Smooth muscle cell (in vitro differentiated cells): ENCODE data around the gene CTSL. TPM values are rescaled to one million over a fixed set of nuclear protein-coding genes. Genes with fewer than 3 reads are reported as not detected.
"Not testable (repeated sequence)": the region's sequence is repeated elsewhere in the genome, so short reads cannot be mapped to it uniquely, and the experiment has no call there.

Experiments
- DNase-seq: peaks from one replicate; lab custom pipeline; 2025; ENCODE audit not compliant: unreplicated experiment; lab: John Stamatoyannopoulos, UW
- H2AFZ ChIP-seq: fragments of 200-600 bp; sonication (generic); 2 replicates; pipeline ENCODE4 v1.6.0; 2016; ENCODE audit warnings: antibody characterized with exemption, low read depth, mild to moderate bottlenecking
- H3F3A ChIP-seq: fragments of 200-600 bp; sonication (generic); 2 replicates; pipeline ENCODE4 v1.6.0; 2017; ENCODE audit warnings: antibody characterized with exemption, low read depth
- H3K27ac ChIP-seq: fragments of 200-600 bp; sonication (generic); 2 replicates; pipeline ENCODE4 v1.5.1; 2016; ENCODE audit warnings: low read depth, mild to moderate bottlenecking
- H3K27me3 ChIP-seq: fragments of 200-600 bp; sonication (generic); 2 replicates; pipeline ENCODE4 v1.6.1; 2016; ENCODE audit warnings: low read depth, mild to moderate bottlenecking
- H3K36me3 ChIP-seq: fragments of 200-600 bp; sonication (generic); 2 replicates; pipeline ENCODE4 v1.5.1; 2016; ENCODE audit warnings: low read depth
- H3K4me1 ChIP-seq: fragments of 200-600 bp; sonication (generic); 2 replicates; pipeline ENCODE4 v1.5.1; 2016; ENCODE audit warnings: low read depth
- H3K4me2 ChIP-seq: fragments of 200-600 bp; sonication (generic); 2 replicates; pipeline ENCODE4 v1.6.0; 2016; ENCODE audit warnings: mild to moderate bottlenecking
- H3K4me3 ChIP-seq: fragments of 200-600 bp; sonication (generic); 2 replicates; pipeline ENCODE4 v1.5.1; 2016; ENCODE audit warnings: mild to moderate bottlenecking
- H3K79me2 ChIP-seq: fragments of 200-600 bp; sonication (generic); 2 replicates; pipeline ENCODE4 v1.6.0; 2016; ENCODE audit warnings: low read depth, mild to moderate bottlenecking
- H3K9ac ChIP-seq: fragments of 200-600 bp; sonication (generic); 2 replicates; pipeline ENCODE4 v1.6.0; 2016; ENCODE audit warnings: low read depth
- H3K9me3 ChIP-seq: fragments of 200-600 bp; sonication (generic); replicated peaks from 2 replicates; pipeline ENCODE4 v1.5.1; 2016; ENCODE audit warnings: low read depth
- H4K20me1 ChIP-seq: fragments of 200-600 bp; sonication (generic); 2 replicates; pipeline ENCODE4 v1.6.0; 2016; ENCODE audit warnings: low read depth
- WGBS: methylation state at CpG from one replicate; pipeline ENCODE4 v1.1.7; 2016; ENCODE audit warnings: low lambda C conversion rate; 5-methylcytosine and 5-hydroxymethylcytosine counted together
- polyA plus RNA-seq: library from polyadenylated mRNA; unstranded; fragments of >200 nt; fragmentation: Nextera tagmentation; extraction: Ambion mirVana; gene quantifications from 2 replicates; pipeline ENCODE4 v1.2.1, GENCODE V29; 2016
- total RNA-seq: library from RNA; depleted of rRNA; stranded (reverse); fragments of >200 nt; gene quantifications from 2 replicates; pipeline ENCODE4 v1.2.3, GENCODE V29; 2014
- TF ChIP-seq, protein P1 (sequence below): fragments of 200-600 bp; sonication (generic); IDR thresholded peaks from 2 replicates; pipeline ENCODE4 v1.5.1; 2017; ENCODE audit warnings: borderline replicate concordance, mild to moderate bottlenecking, antibody characterized with exemption; ENCODE audit not compliant: insufficient read depth, poor library complexity, severe bottlenecking

The CTSL gene
- total and polyA plus RNA-seq, 2 experiments from 2014 or later, result 144 to 174 TPM

DNA sequence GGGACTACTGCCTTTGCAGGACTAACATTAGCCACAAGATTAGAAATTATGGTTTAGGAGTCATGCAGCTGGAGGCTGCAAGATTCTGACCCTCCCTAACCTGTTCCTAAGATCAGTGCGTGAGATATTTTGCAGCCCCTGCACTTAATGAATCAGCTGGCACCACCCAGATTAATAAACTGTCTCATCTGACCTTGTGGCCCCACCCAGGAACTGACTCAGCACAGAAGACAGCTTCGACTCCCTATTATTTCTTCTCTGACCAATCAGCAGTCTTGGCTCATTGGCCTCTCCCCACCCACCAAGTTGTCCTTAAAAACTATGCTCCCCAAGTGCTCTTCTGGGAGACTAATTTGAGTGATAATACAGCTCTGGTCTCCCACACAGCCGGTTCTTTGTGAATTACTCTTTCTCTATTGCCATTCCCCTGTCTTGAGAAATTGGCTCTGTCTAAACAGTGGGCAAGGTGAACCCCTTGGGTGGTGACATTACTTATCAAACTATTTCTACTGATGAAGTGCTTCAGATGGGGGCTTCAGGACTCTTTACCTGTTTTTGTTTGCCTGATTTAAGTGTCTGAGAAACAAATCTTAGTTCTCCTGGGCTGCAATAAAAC lies 17.0 kb downstream of the CTSL start:
- Histone ChIP-seq H3K4me2 (no peak overlapping the region), H4K20me1 (no peaks in the 10 kb centered on the region), H3K9me3 (no peaks in the 10 kb centered on the region), H3K27ac (no peak overlapping the region), H3K4me1 (no peaks in the 10 kb centered on the region), H3K36me3 (no peaks in the 10 kb centered on the region), H3K79me2 (no peaks in the 10 kb centered on the region), H3K27me3 (no peaks in the 10 kb centered on the region), H3F3A (no peaks in the 10 kb centered on the region), H3K9ac (no peak overlapping the region), H3K4me3 (no peak overlapping the region), H2AFZ (no peak overlapping the region)
- 95% methylated on average over 3 of the region's 3 CpGs for WGBS
- TF ChIP-seq, protein P1, sequence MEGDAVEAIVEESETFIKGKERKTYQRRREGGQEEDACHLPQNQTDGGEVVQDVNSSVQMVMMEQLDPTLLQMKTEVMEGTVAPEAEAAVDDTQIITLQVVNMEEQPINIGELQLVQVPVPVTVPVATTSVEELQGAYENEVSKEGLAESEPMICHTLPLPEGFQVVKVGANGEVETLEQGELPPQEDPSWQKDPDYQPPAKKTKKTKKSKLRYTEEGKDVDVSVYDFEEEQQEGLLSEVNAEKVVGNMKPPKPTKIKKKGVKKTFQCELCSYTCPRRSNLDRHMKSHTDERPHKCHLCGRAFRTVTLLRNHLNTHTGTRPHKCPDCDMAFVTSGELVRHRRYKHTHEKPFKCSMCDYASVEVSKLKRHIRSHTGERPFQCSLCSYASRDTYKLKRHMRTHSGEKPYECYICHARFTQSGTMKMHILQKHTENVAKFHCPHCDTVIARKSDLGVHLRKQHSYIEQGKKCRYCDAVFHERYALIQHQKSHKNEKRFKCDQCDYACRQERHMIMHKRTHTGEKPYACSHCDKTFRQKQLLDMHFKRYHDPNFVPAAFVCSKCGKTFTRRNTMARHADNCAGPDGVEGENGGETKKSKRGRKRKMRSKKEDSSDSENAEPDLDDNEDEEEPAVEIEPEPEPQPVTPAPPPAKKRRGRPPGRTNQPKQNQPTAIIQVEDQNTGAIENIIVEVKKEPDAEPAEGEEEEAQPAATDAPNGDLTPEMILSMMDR, result no peak
- DNase-seq, result no peak

DNA sequence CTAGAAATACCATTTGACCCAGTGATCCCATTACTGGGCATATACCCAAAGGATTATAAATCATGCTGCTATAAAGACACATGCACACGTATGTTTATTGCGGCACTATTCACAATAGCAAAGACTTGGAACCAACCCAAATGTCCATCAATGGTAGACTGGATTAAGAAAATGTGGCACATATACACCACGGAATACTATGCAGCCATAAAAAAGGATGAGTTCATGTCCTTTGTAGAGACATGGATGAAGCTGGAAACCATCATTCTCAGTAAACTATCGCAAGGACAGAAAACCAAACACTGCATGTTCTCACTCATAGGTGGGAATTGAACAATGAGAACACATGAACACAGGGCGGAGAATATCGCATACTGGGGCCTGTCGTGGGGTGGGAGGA lies 18.3 kb downstream of the CTSL start:
- not testable (repeated sequence) for H2AFZ ChIP-seq, H3K9me3 ChIP-seq, H3K4me1 ChIP-seq, H3K27me3 ChIP-seq, H3K79me2 ChIP-seq, H3K4me3 ChIP-seq, H3F3A ChIP-seq, DNase-seq, H3K36me3 ChIP-seq, H3K27ac ChIP-seq, H4K20me1 ChIP-seq, H3K4me2 ChIP-seq, H3K9ac ChIP-seq
- WGBS, result 96% methylated on average over 7 of the region's 7 CpGs

DNA sequence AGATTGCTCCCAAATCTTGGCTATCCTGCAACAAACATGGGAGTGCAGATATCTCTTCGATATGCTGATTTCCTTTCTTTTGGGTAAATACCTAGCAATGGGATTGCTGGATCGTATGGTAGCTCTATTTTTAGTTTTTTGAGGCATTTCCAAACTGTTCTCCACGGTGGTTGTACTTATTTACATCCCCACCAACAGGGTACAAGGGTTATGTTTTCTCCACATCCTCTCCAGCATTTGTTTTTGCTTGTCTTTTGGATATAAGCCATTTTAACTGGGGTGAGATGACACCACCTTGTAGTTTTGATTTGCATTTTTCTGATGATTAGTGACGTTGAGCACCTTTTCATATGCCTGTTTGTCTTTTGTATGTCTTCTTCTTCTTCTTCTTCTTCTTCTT lies 20.3 kb downstream of the CTSL start:
- H3K27me3 ChIP-seq, result no peaks in the 10 kb centered on the region
- H3K4me2 ChIP-seq, result no peak overlapping the region
- H3K9ac ChIP-seq, result no peak overlapping the region
- no peaks in the 10 kb centered on the region for H3K9me3 ChIP-seq
- H2AFZ ChIP-seq, result no peak overlapping the region
- TF ChIP-seq, protein P1, result no peak
- H3K4me1 ChIP-seq, result no peaks in the 10 kb centered on the region
- no peaks in the 10 kb centered on the region for H3F3A ChIP-seq
- no peak for DNase-seq
- H4K20me1 ChIP-seq, result no peaks in the 10 kb centered on the region
- H3K27ac ChIP-seq, result no peak overlapping the region
- WGBS, result 89% methylated on average over 4 of the region's 4 CpGs
- H3K36me3 ChIP-seq, result no peaks in the 10 kb centered on the region
- H3K4me3 ChIP-seq, result no peak overlapping the region
- no peaks in the 10 kb centered on the region for H3K79me2 ChIP-seq

DNA sequence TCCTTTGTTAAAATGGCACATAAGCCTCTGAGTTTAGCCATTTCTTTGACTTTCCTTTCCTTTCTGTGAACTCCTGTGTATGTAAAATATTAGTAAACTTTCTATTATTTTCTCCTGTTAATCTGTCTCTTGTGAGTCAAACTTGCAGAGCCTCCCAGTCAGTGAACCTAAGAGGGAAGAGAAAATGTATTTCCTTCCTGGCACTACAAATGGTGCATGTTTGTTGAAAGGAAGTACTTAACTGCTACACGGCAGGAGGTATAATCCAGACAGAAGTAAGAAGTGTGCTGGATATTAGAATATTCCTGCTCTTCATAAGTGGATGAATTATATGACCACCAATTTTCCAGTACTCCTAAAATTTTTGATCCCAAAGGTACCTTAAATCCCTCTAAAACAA lies 23.0 kb downstream of the CTSL start:
- 82% methylated on average over 1 of the region's 1 CpG for WGBS
- Histone ChIP-seq H3K4me3 (no peak overlapping the region), H3K4me2 (no peak overlapping the region), H3K9me3 (no peaks in the 10 kb centered on the region), H3K27ac (no peak overlapping the region), H4K20me1 (no peaks in the 10 kb centered on the region), H3K9ac (no peak overlapping the region), H3K27me3 (no peaks in the 10 kb centered on the region), H3K36me3 (no peaks in the 10 kb centered on the region), H3K4me1 (no peaks in the 10 kb centered on the region), H3F3A (no peaks in the 10 kb centered on the region), H2AFZ (no peak overlapping the region), H3K79me2 (no peaks in the 10 kb centered on the region)
- no peak for DNase-seq
- TF ChIP-seq, protein P1, result no peak
